ENCODE results near the gene TMEM179.

The TMEM179 gene

GRCh38 chr14:104561124-104561557 is 43.4 kb downstream of the TMEM179 start:
- DNase-seq = no peak
- in situ Hi-C loops (cut with MboI; ENCODE audit: low pct_unique_long_range_greater_than_20kb, low sequenced_read_pairs) = no loop called here

GRCh38 chr14:104560586-104560945 is 44.0 kb downstream of the TMEM179 start:
- no peak for DNase-seq
- in situ Hi-C loops (cut with MboI; ENCODE audit: low pct_unique_long_range_greater_than_20kb, low sequenced_read_pairs) = no loop called here

GRCh38 chr14:104559804-104560585 is 44.6 kb downstream of the TMEM179 start:
- no peak for DNase-seq
- in situ Hi-C loops (cut with MboI; ENCODE audit: low pct_unique_long_range_greater_than_20kb, low sequenced_read_pairs) = no loop called here

- in situ Hi-C loops (cut with MboI; ENCODE audit: low pct_unique_long_range_greater_than_20kb, low sequenced_read_pairs) = no loop called here
- no peak for DNase-seq
Measured at GRCh38 chr14:104559028-104559803, 45.4 kb downstream of the TMEM179 start.

GRCh38 chr14:104558231-104559027 is 46.1 kb downstream of the TMEM179 start:
- no peak for DNase-seq
- in situ Hi-C loops (cut with MboI; ENCODE audit: low pct_unique_long_range_greater_than_20kb, low sequenced_read_pairs) = no loop called here

- DNase-seq = no peak
- in situ Hi-C loops (cut with MboI; ENCODE audit: low pct_unique_long_range_greater_than_20kb, low sequenced_read_pairs) = no loop called here
Measured at GRCh38 chr14:104557766-104558165, 46.8 kb downstream of the TMEM179 start.

- DNase-seq = no peak
- in situ Hi-C loops (cut with MboI; ENCODE audit: low pct_unique_long_range_greater_than_20kb, low sequenced_read_pairs) = no loop called here
Measured at GRCh38 chr14:104557086-104557485, 47.5 kb downstream of the TMEM179 start.

GRCh38 chr14:104556256-104557021 is 48.1 kb downstream of the TMEM179 start:
- in situ Hi-C loops (cut with MboI; ENCODE audit: low pct_unique_long_range_greater_than_20kb, low sequenced_read_pairs) = no loop called here
- DNase-seq = no peak

- in situ Hi-C loops (cut with MboI; ENCODE audit: low pct_unique_long_range_greater_than_20kb, low sequenced_read_pairs) = no loop called here
Measured at GRCh38 chr14:104555430-104556255, 48.9 kb downstream of the TMEM179 start.

GRCh38 chr14:104554608-104555429 is 49.8 kb downstream of the TMEM179 start:
- in situ Hi-C loops (cut with MboI; ENCODE audit: low pct_unique_long_range_greater_than_20kb, low sequenced_read_pairs) = no loop called here

More at GRCh38 chr14:104555430-104556255, 48.9 kb downstream of the TMEM179 start:
- DNase-seq = no peak

GRCh38 chr14:104554088-104554607 is 50.4 kb downstream of the TMEM179 start:
- in situ Hi-C loops (cut with MboI; ENCODE audit: low pct_unique_long_range_greater_than_20kb, low sequenced_read_pairs) = no loop called here
- no peak for DNase-seq

More at GRCh38 chr14:104554608-104555429, 49.8 kb downstream of the TMEM179 start:
- no peak for DNase-seq

GRCh38 chr14:104553166-104554087 is 51.1 kb downstream of the TMEM179 start:
- no peak for DNase-seq
- in situ Hi-C loops (cut with MboI; ENCODE audit: low pct_unique_long_range_greater_than_20kb, low sequenced_read_pairs) = no loop called here

- DNase-seq = no peak
- in situ Hi-C loops (cut with MboI; ENCODE audit: low pct_unique_long_range_greater_than_20kb, low sequenced_read_pairs) = no loop called here
Measured at GRCh38 chr14:104552738-104553125, 51.8 kb downstream of the TMEM179 start.

GRCh38 chr14:104551851-104552737 is 52.5 kb downstream of the TMEM179 start:
- in situ Hi-C loops (cut with MboI; ENCODE audit: low pct_unique_long_range_greater_than_20kb, low sequenced_read_pairs) = no loop called here
- DNase-seq = no peak
